ENCODE data around the gene CCBE1. TPM values are rescaled to one million over a fixed set of nuclear protein-coding genes. Genes with fewer than 3 reads are reported as not detected.

Gene CCBE1
- total and polyA plus RNA-seq, 10 donors: 0.06 to 0.93 (median 0.23) TPM

DNA sequence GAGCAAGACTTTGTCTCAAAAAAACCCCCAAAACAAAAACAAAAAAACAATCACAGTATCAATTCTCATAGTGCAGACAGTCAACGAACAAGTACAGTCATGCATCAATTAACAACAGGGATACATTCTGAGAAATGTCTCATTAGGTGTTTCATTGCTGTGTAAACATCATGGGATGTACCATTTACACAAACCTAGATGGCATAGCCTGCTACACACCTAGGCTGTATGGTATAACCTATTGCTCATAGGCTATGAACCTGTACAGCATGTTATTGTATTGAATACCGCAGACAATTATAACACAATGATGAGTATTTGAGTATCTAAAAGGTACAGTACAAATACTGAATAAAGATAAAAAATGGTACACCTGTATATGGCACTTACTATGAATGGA lies 270.4 kb downstream of the CCBE1 start:
- Histone ChIP-seq H3K4me1 (no peaks in the 10 kb centered on the region), H3K9me3 (no peaks in the 10 kb centered on the region), H3K36me3 (no peaks in the 10 kb centered on the region), H3K27me3 (replicated peaks in 1 of 7) (no peaks in the 10 kb centered on the region), H3K4me3 (no peak overlapping the region), H3K27ac (no peak overlapping the region)
- DNase-seq: no peak
- intact Hi-C loops (cut with DNase I; ENCODE audit: low total_unique reads): no loop called here
- 85 to 90% (median 86%) methylated on average over 2 of the region's 2 CpGs for WGBS, 5 donors
- TF ChIP-seq, protein P1, sequence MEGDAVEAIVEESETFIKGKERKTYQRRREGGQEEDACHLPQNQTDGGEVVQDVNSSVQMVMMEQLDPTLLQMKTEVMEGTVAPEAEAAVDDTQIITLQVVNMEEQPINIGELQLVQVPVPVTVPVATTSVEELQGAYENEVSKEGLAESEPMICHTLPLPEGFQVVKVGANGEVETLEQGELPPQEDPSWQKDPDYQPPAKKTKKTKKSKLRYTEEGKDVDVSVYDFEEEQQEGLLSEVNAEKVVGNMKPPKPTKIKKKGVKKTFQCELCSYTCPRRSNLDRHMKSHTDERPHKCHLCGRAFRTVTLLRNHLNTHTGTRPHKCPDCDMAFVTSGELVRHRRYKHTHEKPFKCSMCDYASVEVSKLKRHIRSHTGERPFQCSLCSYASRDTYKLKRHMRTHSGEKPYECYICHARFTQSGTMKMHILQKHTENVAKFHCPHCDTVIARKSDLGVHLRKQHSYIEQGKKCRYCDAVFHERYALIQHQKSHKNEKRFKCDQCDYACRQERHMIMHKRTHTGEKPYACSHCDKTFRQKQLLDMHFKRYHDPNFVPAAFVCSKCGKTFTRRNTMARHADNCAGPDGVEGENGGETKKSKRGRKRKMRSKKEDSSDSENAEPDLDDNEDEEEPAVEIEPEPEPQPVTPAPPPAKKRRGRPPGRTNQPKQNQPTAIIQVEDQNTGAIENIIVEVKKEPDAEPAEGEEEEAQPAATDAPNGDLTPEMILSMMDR (IDR thresholded peaks at IDR 0.05 in 8 of 11, conservative IDR thresholded peaks at IDR 0.05 in 3 of 11): no peak

DNA sequence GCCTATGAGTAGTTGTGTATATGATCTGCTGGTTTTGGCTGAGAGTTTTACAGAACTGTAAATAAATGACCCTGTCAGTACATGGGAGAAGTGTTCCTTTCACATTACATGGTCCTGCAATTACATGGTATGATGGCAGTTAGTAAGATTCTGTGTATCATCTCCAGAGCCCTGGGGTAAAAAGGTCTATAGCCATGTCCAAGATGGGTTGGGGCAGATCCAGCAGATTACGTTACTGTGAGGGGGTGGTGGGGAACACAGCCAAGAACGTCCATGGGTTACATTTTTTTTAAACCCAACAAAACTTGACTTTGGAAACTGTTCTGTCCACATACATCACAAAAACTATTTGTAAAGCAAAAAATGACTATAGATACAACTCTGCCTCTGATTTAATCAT lies 274.0 kb downstream of the CCBE1 start:
- WGBS, 5 donors: 47 to 84% (median 65%) methylated on average over 2 of the region's 2 CpGs

DNA sequence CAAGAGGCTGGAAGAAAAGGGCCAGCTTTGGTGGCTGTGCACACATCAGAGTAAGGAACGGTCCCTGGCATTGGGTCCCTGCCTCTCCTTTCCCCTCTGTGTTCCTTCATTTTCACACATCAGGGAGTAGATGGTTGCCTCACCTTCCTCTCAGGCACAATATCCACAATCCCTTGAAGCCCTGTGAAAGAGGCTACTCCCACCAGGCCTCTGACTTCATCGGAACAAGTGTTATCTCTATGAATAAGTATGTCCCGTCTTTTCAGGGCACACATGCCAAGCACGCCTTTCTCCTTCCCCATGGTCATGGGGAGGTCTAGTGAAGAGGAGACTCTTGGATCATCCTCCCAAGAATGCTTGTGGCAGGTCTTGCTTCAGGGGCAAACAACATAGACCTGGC lies 277.0 kb downstream of the CCBE1 start:
- no peaks in the 10 kb centered on the region for H3K9me3 ChIP-seq
- H3K4me1 ChIP-seq: no peaks in the 10 kb centered on the region
- intact Hi-C loops (cut with DNase I; ENCODE audit: low total_unique reads): no loop called here
- peaks cover 0 to 28% (median 0%) of the 10 kb centered on the region in 7 donors for H3K27me3 ChIP-seq (replicated peaks in 1 of 7)
- H3K36me3 ChIP-seq: no peaks in the 10 kb centered on the region
- WGBS, 5 donors: 62 to 90% (median 71%) methylated on average over 3 to 4 of the region's 4 CpGs
- H3K27ac ChIP-seq: no peak overlapping the region
- no peak overlapping the region for H3K4me3 ChIP-seq
- no peak for DNase-seq
- TF ChIP-seq POLR2AphosphoS5 (IDR thresholded peaks at IDR 0.05): no peak
- TF ChIP-seq, protein P1 (IDR thresholded peaks at IDR 0.05 in 8 of 11, conservative IDR thresholded peaks at IDR 0.05 in 3 of 11): no peak
- TF ChIP-seq POLR2A (IDR thresholded peaks at IDR 0.05): no peak

More for the DNA sequence above, 274.0 kb downstream of the CCBE1 start:
- no peak overlapping the region for H3K4me3 ChIP-seq
- H3K36me3 ChIP-seq: no peaks in the 10 kb centered on the region
- H3K4me1 ChIP-seq: no peaks in the 10 kb centered on the region
- H3K27ac ChIP-seq: no peak overlapping the region
- no peaks in the 10 kb centered on the region for H3K9me3 ChIP-seq
- no peak for DNase-seq
- intact Hi-C loops (cut with DNase I; ENCODE audit: low total_unique reads): no loop called here
- H3K27me3 ChIP-seq (replicated peaks in 1 of 7): peaks cover 0 to 19% (median 0%) of the 10 kb centered on the region in 7 donors
- no peak for TF ChIP-seq POLR2A (IDR thresholded peaks at IDR 0.05)
- TF ChIP-seq, protein P1 (IDR thresholded peaks at IDR 0.05 in 8 of 11, conservative IDR thresholded peaks at IDR 0.05 in 3 of 11): no peak
- TF ChIP-seq POLR2AphosphoS5 (IDR thresholded peaks at IDR 0.05): no peak

DNA sequence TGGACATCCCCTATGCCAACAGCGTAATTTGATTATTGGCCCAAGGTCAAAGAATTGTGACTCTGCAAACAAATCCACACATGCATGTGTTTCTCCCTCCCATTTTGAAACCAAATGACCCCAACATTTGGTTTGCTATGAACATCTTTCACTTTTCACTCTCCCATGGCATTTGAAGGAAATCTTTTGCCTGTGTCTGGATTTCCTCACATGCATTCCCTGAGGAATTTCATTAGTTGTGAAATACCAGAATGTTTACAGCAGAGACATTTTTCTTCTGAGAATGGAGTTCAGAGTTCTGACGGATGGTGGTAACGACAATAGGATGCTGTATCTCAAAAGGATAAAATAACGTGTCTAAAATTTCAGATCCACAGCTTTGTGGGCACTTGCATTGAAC lies 277.8 kb downstream of the CCBE1 start:
- H3K4me1 ChIP-seq: no peaks in the 10 kb centered on the region
- 42 to 53% (median 50%) methylated on average over 4 of the region's 4 CpGs for WGBS, 5 donors
- H3K27ac ChIP-seq: no peak overlapping the region
- no peak for DNase-seq
- intact Hi-C loops (cut with DNase I; ENCODE audit: low total_unique reads): no loop called here
- no peak overlapping the region for H3K4me3 ChIP-seq
- TF ChIP-seq POLR2A (IDR thresholded peaks at IDR 0.05): no peak
- TF ChIP-seq, protein P1 (IDR thresholded peaks at IDR 0.05 in 8 of 11, conservative IDR thresholded peaks at IDR 0.05 in 3 of 11): no peak
- TF ChIP-seq POLR2AphosphoS5 (IDR thresholded peaks at IDR 0.05): no peak
- no peaks in the 10 kb centered on the region for H3K9me3 ChIP-seq
- H3K27me3 ChIP-seq (replicated peaks in 1 of 7): peaks cover 0 to 37% (median 0%) of the 10 kb centered on the region in 7 donors
- no peaks in the 10 kb centered on the region for H3K36me3 ChIP-seq
